K562 (cell line): ENCODE measurements around the gene CDK11B. TPM values are rescaled to one million over a fixed set of nuclear protein-coding genes. Genes with fewer than 3 reads are reported as not detected.

Experiments
- BACH1 ChIP-seq: fragments of 200-800 bp; sonication (Bioruptor generic); IDR thresholded peaks from 2 replicates; pipeline ENCODE4 v1.6.1; 2016; ENCODE audit warnings: missing genetic modification characterization, missing compliant biosample characterization
- CHD7 ChIP-seq: fragments of 200-600 bp; sonication (generic); IDR thresholded peaks from one replicate; pipeline ENCODE4 v1.6.1; 2012; ENCODE audit warnings: mild to moderate bottlenecking, low read depth, low read length, inconsistent platforms
- GATAD2B ChIP-seq: fragments of 450-650 bp; IDR thresholded peaks from 2 replicates; pipeline ENCODE4 v1.6.1; 2017; ENCODE audit warnings: mild to moderate bottlenecking, borderline replicate concordance
- KLF1 ChIP-seq: fragments of 450-650 bp; IDR thresholded peaks from 2 replicates; pipeline ENCODE4 v1.6.1; 2016; ENCODE audit warnings: missing genetic modification characterization, missing compliant biosample characterization
- NFRKB ChIP-seq: fragments of 450-650 bp; IDR thresholded peaks from 2 replicates; pipeline ENCODE4 v1.6.1; 2016; ENCODE audit warnings: low read depth
- NFYB ChIP-seq: IDR thresholded peaks from 2 replicates; pipeline ENCODE4 v1.6.1; 2011; ENCODE audit warnings: mild to moderate bottlenecking, moderate library complexity; ENCODE audit not compliant: insufficient read length; ENCODE audit errors: extremely low read depth
- SAP30 ChIP-seq: fragments of 200-600 bp; sonication (generic); IDR thresholded peaks from 2 replicates; pipeline ENCODE4 v1.6.1; 2012; ENCODE audit warnings: borderline replicate concordance, low read depth, mild to moderate bottlenecking, moderate library complexity, low read length, control low read depth, inconsistent platforms; ENCODE audit not compliant: insufficient read depth, poor library complexity, severe bottlenecking
- TCF7L2 ChIP-seq: fragments of 150-350 bp; IDR thresholded peaks from 2 replicates; pipeline ENCODE4 v1.6.1; 2016; ENCODE audit warnings: low read depth, mild to moderate bottlenecking, low read length, moderate library complexity
- ZC3H4 ChIP-seq: sonication (generic); formaldehyde crosslinking; IDR thresholded peaks from 2 replicates; pipeline ENCODE4 v1.9.0; 2021; ENCODE audit warnings: missing genetic modification reagents, borderline replicate concordance
- ZNF639 ChIP-seq, 2 experiments: fragments of 200-800 bp in 1 of 2; sonication (Bioruptor generic) in 1 of 2; sonication (generic) in 1 of 2; formaldehyde crosslinking in 1 of 2; IDR thresholded peaks in 1 of 2; conservative IDR thresholded peaks in 1 of 2; 2 replicates each; pipeline versions ENCODE4 v1.5.0 to v1.6.1; 2016 to 2020; ENCODE audit warnings: missing compliant biosample characterization in 1 of 2, missing genetic modification characterization in 1 of 2, missing genetic modification reagents in 1 of 2
- ZNF766 ChIP-seq: fragments of 200-800 bp; sonication (Bioruptor generic); conservative IDR thresholded peaks from 2 replicates; pipeline ENCODE4 v1.6.1; 2016; ENCODE audit warnings: missing genetic modification characterization, missing compliant biosample characterization
- polyA plus RNA-seq, 8 experiments: library from polyadenylated mRNA; depleted of rRNA in 4 of 8; stranded (reverse) in 5 of 8; unstranded in 3 of 8; fragments of >200 nt; fragmentation: Nextera tagmentation in 2 of 8; fragmentation: Illumina TruSeq in 1 of 8; extraction: Ambion mirVana in 2 of 8; extraction: Trizol in 1 of 8; gene quantifications; 2 replicates each; pipeline versions ENCODE4 v1.2.1 to v1.2.3, GENCODE V29; 2011 to 2014; ENCODE audit warnings: inconsistent platforms in 1 of 8, missing spikeins in 1 of 8
- total RNA-seq, 7 experiments: library from RNA; depleted of rRNA in 6 of 7; stranded (reverse); fragments of >200 nt in 6 of 7; fragmentation: Illumina TruSeq in 2 of 7; extraction: Trizol in 2 of 7; gene quantifications; 2 replicates each; pipeline versions ENCODE4 v1.2.1 to v1.2.3, GENCODE V29; 2011 to 2021; ENCODE audit warnings: low replicate concordance in 1 of 7
- TF ChIP-seq, protein P1 (sequence below), 2 experiments: fragments of 450-650 bp; IDR thresholded peaks; 2 replicates each; pipeline ENCODE4 v1.6.1; 2016

Gene CDK11B
- total and polyA plus RNA-seq, 9 of the 15 experiments (the other 6 are each of a cell fraction or from before 2014, with no cell fraction given): 2.8 to 52.2 (median 19.5) TPM

DNA sequence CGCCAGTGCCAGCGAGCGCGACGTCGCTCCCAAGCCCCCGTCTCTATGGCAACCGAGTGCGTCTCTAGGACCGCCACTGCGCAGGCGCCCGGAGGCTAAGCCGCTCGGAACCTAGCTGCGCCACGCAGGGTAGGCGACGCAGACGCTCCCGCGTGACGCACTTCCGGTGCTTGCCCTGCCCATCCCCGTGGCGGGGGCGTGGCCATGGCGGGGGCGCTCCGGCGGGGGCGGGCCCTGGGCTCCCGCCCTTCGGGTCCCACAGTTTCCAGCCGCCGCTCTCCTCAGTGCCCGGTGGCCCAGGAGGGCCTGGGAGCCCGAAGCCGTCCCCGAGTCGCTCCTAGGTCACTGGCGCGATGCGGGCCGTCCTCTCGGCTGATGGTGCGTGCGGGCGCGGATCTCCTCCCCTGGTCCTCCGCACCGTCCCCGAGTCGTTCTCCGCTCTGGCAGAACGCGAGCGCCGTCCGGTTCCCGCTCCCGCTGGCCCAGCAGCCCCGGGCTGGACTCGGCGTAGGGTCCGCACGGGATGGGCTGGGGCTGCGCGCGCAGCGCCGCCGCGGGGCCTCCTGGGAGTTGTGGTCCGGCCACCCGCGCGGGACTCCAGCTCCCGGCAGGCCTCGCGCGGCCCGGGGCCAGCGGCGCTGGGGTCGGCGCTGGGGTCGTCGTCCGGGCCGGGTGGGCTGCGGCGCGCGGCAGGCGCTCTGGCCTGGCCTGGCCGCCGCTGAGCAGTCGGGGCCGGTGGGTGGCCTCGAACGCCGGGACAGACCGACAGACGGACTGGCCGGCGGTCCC lies 43.4 kb downstream of the CDK11B start, which contains the start of gene MIB2 (continued):
- no peak for TF ChIP-seq CHD7
- peak; percentile 52 for TF ChIP-seq NFRKB
- TF ChIP-seq KLF1 (tag): no peak
- TF ChIP-seq ZNF766 (CRISPR knock-in tag): 0 out of 2 replicates have a peak, but pooled peaks have one; percentile 47
- TF ChIP-seq, protein P1, sequence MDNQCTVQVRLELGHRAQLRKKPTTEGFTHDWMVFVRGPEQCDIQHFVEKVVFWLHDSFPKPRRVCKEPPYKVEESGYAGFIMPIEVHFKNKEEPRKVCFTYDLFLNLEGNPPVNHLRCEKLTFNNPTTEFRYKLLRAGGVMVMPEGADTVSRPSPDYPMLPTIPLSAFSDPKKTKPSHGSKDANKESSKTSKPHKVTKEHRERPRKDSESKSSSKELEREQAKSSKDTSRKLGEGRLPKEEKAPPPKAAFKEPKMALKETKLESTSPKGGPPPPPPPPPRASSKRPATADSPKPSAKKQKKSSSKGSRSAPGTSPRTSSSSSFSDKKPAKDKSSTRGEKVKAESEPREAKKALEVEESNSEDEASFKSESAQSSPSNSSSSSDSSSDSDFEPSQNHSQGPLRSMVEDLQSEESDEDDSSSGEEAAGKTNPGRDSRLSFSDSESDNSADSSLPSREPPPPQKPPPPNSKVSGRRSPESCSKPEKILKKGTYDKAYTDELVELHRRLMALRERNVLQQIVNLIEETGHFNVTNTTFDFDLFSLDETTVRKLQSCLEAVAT (IDR thresholded peaks at IDR 0.05): peak; percentile 46 to 54; a peak in 2 of 4 replicates
- peak; percentile 20 for TF ChIP-seq SAP30
- no peak for TF ChIP-seq BACH1 (tag)
- peak in 1 of 2 experiments; percentile 89; a peak in 2 of 4 replicates for TF ChIP-seq ZNF639 (CRISPR knock-in tag; conservative IDR thresholded peaks at IDR 0.05 in 1 of 2, IDR thresholded peaks at IDR 0.05 in 1 of 2)
- TF ChIP-seq ZC3H4 (CRISPR knock-in tag): peak; percentile 55; the same call in 1 of the 2 replicates
- peak; percentile 99 for TF ChIP-seq GATAD2B
- no peak for TF ChIP-seq TCF7L2
- no peak for TF ChIP-seq NFYB
